Lower leg skin (tissue), 4 donors: ENCODE results near the gene FAM107B. TPM values are rescaled to one million over a fixed set of nuclear protein-coding genes. Genes with fewer than 3 reads are reported as not detected.

Source experiments
- DNase-seq, 2 donors: peaks; one replicate each; pipeline ENCODE4 v3.0.0-alpha.2; 2019; ENCODE audit warnings: low spot score in 2 of 2
- H3K4me3 ChIP-seq: fragments of 200-600 bp; sonication (generic); 2 replicates; pipeline ENCODE4 v1.5.1; 2017; ENCODE audit warnings: mild to moderate bottlenecking, low read depth; ENCODE audit not compliant: poor library complexity, severe bottlenecking
- POLR2A ChIP-seq, 2 donors: fragments of 450-650 bp; IDR thresholded peaks; one replicate each; pipeline ENCODE4 v1.6.1; 2016 to 2017; ENCODE audit warnings: antibody characterized with exemption in 2 of 2, mild to moderate bottlenecking in 1 of 2, moderate library complexity in 1 of 2
- WGBS, 2 donors: methylation state at CpG; one replicate each; pipeline ENCODE4 v1.1.5; 2018; 5-methylcytosine and 5-hydroxymethylcytosine counted together
- intact Hi-C: fragments of 100-400 bp; cut with DNase I; formaldehyde crosslinking; loops from one replicate; pipeline ENCODE4 v1.15.0; 2023; ENCODE audit warnings: low total_unique reads
- total RNA-seq, 4 donors: library from RNA; depleted of rRNA; stranded (reverse); fragments of >200 nt; gene quantifications; one replicate each; pipeline ENCODE4 v1.1.0, GENCODE V29; 2016
- TF ChIP-seq, protein P1 (sequence below), 3 donors: fragments of 450-650 bp; IDR thresholded peaks; one replicate each; pipeline ENCODE4 v1.5.1; 2016; ENCODE audit warnings: antibody characterized with exemption in 3 of 3, mild to moderate bottlenecking in 3 of 3, moderate library complexity in 2 of 3

Gene FAM107B
- total RNA-seq, 4 donors from 2014 or later: 28.3 to 52.7 (median 31.0) TPM

DNA sequence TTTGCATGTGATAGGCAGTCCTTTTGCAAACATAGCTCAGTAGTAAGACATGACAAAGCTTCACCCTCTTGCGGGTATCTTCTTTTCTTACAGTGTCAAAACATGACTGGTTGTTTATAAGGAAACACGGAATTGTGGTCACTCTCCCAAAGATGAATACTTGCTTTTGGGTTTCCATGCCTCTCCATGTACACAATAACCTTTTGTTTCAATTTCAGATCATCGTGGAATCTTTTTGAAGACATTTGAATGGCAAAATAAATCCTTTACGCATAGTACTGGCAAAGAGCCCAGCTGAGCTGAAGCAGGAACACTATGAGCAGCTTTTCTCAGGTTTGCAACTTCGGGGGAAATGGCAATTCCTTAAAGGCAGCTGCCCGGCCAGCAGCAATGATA is 287.2 kb downstream of the FAM107B start:
- H3K4me3 ChIP-seq: no peak overlapping the region
- intact Hi-C loops: no loop called here
- peak in 1 of 2 donors; percentile 20 for DNase-seq
- TF ChIP-seq, protein P1, sequence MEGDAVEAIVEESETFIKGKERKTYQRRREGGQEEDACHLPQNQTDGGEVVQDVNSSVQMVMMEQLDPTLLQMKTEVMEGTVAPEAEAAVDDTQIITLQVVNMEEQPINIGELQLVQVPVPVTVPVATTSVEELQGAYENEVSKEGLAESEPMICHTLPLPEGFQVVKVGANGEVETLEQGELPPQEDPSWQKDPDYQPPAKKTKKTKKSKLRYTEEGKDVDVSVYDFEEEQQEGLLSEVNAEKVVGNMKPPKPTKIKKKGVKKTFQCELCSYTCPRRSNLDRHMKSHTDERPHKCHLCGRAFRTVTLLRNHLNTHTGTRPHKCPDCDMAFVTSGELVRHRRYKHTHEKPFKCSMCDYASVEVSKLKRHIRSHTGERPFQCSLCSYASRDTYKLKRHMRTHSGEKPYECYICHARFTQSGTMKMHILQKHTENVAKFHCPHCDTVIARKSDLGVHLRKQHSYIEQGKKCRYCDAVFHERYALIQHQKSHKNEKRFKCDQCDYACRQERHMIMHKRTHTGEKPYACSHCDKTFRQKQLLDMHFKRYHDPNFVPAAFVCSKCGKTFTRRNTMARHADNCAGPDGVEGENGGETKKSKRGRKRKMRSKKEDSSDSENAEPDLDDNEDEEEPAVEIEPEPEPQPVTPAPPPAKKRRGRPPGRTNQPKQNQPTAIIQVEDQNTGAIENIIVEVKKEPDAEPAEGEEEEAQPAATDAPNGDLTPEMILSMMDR (IDR thresholded peaks at IDR 0.05): no peak
- no peak for TF ChIP-seq POLR2A (IDR thresholded peaks at IDR 0.05)
- WGBS, 2 donors: 25 to 38% methylated on average over 6 of the region's 6 CpGs

DNA sequence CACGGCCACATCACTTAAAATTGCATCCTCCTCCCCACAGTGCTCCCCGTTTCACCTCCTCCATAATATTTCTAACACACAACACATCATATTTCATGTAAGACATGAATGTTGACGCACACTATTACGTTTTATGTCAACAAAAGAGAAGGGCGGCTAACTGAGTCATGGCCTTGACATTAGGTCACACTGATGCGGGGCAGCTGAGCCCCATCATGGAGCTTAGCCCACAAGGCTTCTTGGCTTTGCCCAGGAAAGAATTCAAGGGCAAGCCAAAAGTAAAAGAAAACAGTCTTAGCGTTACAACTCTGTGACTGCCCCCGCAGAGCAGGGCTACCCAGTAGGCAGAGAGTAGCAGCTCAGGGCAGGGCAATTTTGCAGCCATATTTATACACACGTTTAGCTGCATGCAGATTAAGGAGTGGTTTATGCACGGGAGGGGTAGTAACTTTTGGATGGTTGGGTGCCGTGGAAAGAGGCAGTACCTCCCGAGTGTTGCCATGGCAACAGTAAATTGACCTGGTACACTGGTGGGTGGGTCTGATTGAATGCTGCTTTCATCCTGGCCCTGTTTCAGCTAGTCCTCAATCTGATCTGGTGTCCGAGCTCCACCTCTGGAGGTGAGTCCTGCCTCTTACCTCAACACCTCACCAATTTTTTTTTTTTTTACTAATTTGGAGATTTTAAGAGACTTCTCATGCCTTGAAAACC is 287.8 kb downstream of the FAM107B start:
- no peak for TF ChIP-seq POLR2A (IDR thresholded peaks at IDR 0.05)
- TF ChIP-seq, protein P1 (IDR thresholded peaks at IDR 0.05): no peak
- H3K4me3 ChIP-seq: no peak overlapping the region
- DNase-seq: peak in 1 of 2 donors; percentile 23
- intact Hi-C loops: no loop called here
- 58 to 62% methylated on average over 13 of the region's 13 CpGs for WGBS, 2 donors

DNA sequence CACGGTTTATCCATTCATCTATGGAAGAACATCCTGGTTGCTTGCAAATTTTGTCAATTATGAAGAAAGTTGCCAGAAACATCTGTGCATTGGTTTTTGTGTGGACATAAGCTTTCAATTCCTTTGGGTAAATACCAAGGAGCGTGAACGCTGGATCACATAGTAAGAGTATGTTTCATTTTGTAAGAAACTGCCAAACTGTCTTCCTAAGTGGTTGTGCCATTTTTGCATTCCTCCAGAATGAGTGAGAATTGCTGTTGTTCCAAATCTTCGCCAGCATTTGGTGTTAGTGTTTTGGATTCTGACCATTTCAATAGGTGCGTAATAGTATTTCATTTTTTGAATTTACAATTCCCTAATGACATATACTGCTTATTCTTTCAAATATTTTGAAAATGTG is 288.7 kb downstream of the FAM107B start:
- DNase-seq: no peak
- TF ChIP-seq, protein P1 (IDR thresholded peaks at IDR 0.05): no peak
- TF ChIP-seq POLR2A (IDR thresholded peaks at IDR 0.05): no peak
- intact Hi-C loops: no loop called here
- no peak overlapping the region for H3K4me3 ChIP-seq
- 86 to 88% methylated on average over 5 of the region's 5 CpGs for WGBS, 2 donors

DNA sequence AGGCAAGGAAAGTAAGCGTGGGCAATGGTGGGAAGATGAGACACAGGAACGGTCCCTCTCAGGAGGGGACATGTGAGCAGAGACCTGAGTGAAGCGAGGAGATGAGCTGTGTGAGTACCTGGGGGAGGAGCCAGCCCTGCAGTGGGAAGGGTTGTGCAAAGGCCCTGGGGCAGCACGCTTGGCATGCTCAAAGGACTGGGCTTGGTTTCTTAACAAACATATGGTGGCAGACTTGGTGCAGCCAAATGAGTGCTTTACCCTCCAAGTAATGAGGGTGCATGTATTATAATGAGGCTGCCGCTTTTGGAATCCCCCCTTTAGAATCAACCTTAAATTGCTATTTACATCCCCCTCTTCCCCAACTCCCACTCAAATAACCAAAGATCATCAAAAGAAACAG is 291.3 kb downstream of the FAM107B start:
- peak in 1 of 2 donors; percentile 68 for DNase-seq
- no peak for TF ChIP-seq POLR2A (IDR thresholded peaks at IDR 0.05)
- TF ChIP-seq, protein P1 (IDR thresholded peaks at IDR 0.05): no peak
- WGBS, 2 donors: 92 to 94% methylated on average over 5 of the region's 5 CpGs
- no peak overlapping the region for H3K4me3 ChIP-seq
- intact Hi-C loops: no loop called here

DNA sequence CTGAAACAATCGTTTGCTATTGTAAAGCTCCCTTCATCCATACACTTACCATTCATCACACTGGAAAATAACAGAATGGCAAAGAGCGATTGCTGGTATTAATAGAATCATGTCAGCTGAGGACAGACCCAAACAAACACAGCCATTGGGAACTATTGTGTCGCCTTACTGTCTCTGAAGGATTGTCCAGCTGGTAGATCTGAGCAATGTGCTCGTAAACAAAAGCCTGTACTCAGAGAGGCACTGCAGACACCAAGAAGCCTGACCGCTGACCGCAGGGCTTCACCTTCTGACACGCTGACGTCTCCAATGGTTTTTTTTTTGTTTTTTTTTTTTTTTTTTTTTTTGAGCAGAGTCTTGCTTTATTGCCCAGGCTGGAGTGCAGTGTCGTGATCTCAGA is 292.9 kb downstream of the FAM107B start:
- no peak overlapping the region for H3K4me3 ChIP-seq
- WGBS, 2 donors: 85 to 86% methylated on average over 9 of the region's 9 CpGs
- TF ChIP-seq POLR2A (IDR thresholded peaks at IDR 0.05): no peak
- TF ChIP-seq, protein P1 (IDR thresholded peaks at IDR 0.05): no peak
- DNase-seq: peak in 1 of 2 donors; percentile 34
- intact Hi-C loops: no loop called here

DNA sequence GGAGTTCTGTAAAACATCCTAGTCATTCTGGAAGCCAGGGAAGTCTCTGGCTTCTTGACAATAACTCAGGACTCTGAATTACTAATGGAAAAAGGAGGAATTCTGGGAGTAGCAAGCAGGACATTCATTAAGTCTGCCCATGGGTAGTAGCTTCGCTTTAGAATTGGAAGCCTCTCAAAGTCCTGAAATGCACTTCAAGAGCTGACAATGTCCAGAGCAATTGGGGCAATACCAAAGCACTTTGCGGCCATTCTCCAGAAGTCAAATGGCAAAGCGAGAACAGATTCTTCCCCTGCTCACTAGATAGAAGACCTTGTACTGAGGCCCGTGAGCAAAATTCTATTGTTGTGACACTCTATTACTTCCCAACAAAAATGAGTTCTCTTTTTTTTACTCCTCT is 293.7 kb downstream of the FAM107B start:
- 92 to 94% methylated on average over 4 of the region's 4 CpGs for WGBS, 2 donors
- no peak for TF ChIP-seq POLR2A (IDR thresholded peaks at IDR 0.05)
- no peak overlapping the region for H3K4me3 ChIP-seq
- intact Hi-C loops: no loop called here
- peak in 1 of 2 donors; percentile 12 for DNase-seq
